HT-29 (cell line): ENCODE measurements around the gene PIK3C2G. TPM values are rescaled to one million over a fixed set of nuclear protein-coding genes. Genes with fewer than 3 reads are reported as not detected.

Experiments used
- DNase-seq: peaks from one replicate; pipeline ENCODE4 v3.0.0-alpha.2; 2015; ENCODE audit warnings: low spot score
- total RNA-seq: library from RNA; depleted of rRNA; stranded (reverse); fragments of >200 nt; shearing (Covaris generic); gene quantifications from 2 replicates; pipeline ENCODE4 v1.2.3, GENCODE V29; 2014

The PIK3C2G gene
- total RNA-seq, 1 experiment from 2014 or later = not detected

DNA sequence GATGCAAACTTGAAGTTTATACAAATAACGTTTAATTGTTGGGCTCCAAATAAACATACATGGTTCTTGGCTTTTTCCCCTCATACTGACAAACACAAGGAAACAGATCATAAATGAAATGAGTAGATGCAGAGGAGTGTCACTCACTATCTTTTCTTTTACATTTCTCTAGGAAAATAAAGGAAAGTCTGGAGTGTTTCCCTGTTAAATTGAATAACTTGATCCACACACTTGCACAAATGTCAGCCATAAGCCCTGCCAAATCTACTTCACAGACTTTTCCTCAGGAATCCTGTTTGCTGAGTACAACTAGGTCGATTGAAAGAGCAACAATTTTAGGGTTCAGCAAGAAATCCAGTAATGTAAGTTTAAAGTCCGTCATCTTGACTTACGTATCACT, 301.2 kb downstream of the PIK3C2G start:
- DNase-seq = no peak

DNA sequence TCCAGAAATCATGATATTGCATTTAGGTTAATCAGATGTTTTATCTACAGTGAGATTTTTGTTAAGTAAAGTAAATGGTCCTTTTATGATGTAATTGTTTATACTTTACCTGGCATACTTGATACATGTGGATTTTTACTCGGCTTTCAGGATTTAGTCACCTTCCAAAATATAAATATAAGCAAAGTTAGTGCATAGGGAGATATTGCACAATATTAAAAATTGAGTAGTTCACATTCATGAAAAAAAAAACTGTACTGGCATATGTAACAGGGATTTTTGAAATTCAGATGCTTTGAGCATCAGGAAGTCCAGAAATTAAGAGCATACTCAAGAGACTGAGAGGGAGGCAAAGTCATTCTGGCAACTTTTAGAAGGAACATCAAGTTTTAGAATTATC, 303.0 kb downstream of the PIK3C2G start:
- no peak for DNase-seq

DNA sequence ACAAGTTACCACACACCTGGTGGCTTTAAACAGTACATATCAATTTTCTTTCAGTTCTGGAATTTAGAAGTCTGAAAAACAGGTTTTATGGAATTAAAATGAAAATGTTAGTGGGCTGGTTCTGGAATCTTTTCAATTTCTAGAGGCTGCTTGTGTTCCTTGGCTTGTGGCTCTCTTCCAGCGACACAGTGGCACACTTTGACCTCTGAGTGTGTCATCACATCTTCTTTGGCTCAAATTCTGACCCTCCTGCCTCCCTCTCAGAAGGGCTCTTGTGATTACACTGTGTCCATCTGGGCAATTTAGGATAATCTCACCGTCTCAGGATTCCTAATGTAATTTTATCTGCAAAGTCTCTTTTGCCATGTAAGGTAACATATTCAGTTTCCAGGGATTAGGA, 306.5 kb downstream of the PIK3C2G start:
- no peak for DNase-seq

DNA sequence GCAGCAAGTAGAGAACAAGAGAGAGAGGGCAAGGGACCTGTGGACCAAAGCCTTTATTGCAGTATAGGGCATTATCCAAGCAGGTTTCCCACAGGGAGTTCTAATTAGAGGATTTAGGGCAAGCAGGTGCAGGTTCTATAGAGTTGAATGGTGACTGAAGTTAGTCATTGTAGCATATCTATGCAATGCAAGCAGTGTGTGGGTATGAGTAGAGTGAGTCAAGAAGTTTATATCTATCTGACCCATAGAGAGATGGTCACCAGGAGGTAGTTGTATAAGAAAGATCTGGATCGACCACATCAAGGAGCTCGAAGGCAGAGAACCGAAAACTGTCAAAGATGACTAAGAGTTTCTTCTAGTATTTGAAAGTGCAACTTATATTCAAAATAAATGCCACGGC, 309.2 kb downstream of the PIK3C2G start:
- no peak for DNase-seq

DNA sequence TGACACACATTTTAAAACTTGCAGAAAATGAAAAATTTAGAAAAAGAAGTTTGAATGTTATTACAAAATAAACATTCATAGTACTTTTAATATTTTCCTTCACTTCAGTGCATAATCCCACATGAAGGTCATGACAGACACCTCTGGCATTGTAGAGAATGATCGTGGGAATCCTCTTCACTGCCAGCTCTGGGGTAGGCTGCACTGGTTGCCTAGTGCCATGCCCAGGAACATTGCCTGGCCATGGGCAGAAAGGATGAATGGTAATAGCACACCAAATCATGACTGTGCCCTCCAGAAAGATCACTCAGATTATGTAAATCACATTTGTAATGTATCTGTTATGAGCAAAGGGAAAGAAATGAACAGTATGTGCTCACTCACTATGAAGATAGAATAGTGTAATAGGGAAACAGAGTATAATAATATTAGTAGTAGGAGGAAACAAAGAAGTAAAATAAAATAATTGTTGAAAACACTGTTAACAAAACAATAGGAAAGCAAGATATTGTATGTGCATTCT, 314.8 kb downstream of the PIK3C2G start:
- no peak for DNase-seq

DNA sequence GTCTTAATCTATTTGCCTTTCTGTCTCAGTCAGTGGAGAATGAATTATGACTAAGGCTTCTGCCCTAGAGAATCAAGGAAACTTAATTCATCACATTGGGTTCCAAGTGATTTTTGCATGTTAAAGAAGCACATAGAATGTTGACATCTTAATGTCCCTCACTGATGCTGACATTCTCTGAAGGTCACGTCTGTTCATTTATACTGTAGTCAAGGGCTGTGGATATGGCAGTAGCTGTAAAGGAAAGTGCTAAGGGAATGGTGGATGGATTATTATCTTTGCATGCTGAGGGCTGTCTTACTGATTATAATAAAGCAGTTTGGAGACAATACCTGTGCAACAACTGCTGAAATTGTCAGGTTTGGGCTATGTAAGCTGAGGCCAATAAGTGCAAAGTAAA, 315.3 kb downstream of the PIK3C2G start:
- DNase-seq = no peak

DNA sequence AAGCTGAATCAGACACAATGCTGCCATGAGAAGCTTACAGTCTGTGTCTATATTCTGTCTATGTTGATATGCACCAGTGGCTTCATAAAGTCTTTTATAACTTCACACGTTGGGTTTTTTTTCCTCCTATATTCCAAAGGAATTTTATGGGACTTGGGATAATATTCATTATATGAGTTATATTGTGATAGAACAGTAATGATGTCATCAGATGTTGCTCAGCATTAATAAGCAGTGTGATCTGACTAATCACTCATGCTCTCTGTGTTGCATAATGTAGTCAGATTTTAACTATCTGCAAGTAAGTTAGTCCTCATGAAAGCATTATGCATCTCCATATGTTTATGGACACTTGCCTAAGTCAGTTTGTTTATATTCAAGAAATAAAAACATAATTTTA, 316.9 kb downstream of the PIK3C2G start:
- no peak for DNase-seq

DNA sequence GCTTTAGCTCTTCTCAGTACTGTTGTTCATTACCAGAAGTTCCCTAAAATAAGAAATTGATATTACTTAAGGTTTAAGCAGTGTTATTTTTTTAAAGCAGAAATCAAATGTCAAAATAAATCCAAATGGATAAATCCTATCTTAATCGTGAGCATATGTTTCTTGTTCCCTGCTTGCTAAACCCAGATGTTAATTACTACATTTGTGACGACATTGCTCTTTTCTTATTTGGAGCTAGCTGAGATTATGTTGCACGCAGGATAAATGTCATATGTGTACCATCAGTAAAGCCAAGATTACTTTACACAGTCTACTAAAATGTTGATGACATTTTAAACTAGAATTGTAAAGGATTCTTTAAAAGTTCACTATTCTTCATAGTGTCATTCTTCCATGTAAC, 319.0 kb downstream of the PIK3C2G start:
- DNase-seq = no peak

DNA sequence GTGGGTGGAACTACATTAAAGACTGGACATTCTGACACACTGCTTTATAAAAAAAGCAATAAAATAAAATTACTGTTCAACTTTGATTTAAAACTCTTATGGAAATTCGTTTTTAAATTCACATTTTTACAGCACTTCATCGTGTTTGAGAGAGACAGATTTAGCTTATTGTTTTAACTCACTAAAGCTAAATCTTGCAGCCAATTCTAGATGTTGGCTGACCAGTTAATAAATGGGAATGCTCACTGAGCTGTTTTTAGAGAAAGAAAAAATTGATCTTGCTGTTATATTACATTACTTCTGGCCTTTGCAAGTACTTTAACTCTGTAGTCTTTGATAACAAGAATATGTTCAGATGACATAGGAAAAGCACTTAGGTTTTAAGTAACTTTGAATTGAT, 319.4 kb downstream of the PIK3C2G start:
- no peak for DNase-seq

DNA sequence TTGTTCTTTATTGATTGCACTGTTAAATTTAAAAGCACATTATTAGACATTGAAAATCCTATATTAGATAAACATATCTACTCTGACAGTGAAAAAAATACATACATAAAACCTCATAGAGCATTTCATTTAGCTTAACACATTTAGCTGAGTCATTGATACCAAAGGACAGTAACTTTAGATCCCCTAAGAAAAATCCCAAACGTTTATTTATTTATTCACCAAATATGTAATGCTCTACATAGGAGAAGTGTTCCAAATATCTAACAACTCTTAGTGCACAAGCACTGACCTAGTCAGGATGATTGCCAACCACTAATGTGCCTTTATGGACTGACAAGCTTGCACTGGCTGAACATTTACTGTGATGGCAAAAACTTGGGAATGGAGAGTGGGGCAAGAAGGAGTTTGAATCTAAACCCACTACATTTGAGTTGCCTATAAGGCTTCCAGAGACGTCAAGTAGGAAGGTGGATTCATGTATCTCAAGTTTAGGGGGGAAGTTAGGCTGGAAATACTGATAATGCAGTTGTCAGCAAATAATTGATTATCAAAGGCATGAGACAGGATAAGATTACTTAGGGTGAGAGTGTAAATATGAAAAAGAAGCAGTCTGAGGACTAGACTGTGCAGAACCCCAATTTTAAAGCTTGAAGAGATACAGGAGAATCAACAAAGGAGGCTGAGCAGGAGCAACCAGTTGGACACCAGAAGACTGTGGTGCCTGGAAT, 320.1 kb downstream of the PIK3C2G start:
- DNase-seq = no peak

DNA sequence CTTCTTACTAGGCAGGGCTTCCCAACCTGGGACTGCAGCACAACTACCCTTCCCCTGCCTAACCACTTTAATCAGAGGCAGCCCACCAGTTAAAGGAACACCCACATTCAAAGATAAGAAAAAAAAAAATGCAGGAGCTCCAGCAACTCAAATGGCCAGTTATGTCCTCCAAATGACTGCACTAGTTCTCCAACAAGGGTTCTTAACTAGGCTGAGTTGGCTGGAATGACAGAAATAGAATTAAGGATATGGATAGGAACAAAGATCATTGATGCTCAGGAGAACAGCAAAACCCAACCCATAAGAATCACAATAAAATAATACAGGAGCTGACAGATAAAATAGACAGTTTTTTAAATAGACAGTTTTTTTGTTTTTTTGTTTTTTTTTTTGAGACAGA, 322.3 kb downstream of the PIK3C2G start:
- DNase-seq = no peak

DNA sequence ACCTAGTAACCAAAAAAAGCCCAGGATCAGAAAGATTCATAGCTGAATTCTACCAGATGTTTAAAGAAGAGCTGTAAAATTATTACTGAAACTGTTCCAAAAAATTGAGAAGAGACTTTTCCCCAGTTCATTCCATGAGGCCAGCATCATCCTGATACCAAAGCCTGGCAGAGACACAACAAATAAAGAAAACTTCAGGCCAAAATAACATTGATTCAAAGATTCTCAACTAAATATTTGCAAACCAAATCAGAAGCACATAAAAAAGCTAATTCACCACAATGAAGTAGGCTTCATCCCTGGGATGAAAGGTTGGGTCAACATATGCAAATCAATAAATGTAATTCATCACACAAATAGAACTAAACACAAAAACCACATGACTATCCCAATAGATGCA, 325.3 kb downstream of the PIK3C2G start:
- no peak for DNase-seq

DNA sequence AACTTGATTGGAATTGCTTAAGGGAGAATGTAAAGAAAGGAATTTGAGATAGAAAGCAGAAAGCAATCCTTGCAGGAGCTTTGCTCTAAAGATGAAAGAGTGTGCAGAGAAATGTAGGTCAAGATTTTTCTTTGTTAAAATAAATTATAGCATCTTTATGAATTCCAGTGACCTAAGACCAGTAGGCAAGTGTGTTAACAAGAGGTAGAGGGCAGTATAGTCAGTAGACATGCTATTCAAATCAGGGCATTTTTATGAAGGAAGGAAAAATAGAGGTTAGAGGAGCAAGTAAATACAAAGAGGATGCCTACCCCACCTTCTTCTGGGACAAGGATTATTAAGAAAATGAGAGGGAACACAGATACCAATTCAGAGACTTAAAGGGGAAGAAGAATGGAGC, 328.0 kb downstream of the PIK3C2G start:
- DNase-seq = peak; percentile 15

DNA sequence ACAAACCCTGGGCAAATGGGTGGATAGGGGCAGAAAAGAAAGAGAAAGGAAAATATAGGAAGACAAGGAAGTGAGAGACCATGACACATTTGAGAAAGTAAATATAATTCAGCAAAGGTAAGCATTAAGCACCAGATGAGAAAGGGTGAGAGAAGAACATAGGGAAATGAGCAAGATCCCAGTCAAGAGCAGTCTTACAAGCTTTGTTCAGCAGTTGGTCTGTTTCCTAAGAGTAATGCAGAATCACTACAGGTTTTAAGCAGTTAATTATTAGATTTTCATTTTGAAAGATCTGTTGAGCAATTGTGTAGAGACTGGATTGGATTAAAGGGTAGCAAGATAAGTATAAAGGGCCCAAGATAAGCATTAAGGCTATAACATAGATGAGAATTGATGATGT, 330.2 kb downstream of the PIK3C2G start:
- DNase-seq = no peak

DNA sequence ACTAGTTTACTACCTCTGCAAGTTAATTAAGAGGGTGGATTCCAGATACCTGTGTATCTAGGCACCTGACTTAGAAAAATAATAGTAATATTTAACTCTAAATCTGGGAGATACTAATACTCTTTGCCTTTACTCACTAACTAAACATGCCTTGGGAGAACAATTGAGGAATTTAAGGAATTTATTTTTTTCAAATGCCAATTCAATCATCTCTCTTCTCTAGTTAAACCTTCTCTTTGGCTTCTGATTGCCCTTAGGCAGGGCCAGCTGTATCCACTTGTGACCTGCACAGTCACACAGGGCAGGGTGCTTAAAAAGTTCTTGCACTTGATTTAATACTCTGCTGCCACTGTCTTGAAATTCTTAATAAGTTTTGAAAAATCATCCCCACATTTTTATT, 334.1 kb downstream of the PIK3C2G start:
- DNase-seq = no peak

DNA sequence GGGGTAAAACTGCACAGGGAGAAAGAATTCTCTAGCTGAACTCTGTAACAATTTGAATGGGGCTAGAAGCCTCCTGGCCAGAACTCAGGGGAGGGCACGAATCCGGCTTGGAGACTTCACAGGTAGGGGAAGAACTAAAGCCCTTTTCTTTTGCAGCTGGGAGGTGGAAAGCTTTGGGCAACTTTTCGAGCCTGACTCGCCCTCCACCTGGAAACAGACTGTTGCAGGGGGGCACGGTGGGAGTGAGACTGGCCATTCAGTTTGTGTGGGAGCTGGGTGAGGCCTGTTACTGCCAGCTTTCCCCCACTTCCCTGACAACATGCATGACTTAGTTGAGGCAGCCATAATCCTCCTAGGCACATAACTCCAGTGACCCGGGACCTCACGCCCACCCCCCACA, 340.6 kb downstream of the PIK3C2G start:
- DNase-seq = no peak

DNA sequence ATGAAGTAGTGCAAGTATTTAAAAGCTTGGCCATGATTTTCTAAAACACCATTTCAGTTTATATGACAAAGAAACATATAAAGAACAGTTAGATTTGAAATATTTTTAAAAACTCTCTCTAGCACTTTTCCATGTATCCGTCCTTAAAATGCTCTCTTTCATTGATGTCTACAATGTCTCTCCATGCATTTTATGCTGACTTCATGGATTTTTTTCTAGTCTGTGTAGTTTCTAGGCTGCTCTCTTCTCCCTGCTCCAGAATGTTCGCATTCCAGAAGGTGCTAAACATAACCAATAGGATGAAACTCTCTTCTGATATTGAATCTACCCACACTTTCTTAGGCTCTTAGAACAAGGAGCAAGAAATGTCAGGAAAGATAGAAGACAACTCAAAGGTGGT, 351.7 kb downstream of the PIK3C2G start:
- DNase-seq = no peak

DNA sequence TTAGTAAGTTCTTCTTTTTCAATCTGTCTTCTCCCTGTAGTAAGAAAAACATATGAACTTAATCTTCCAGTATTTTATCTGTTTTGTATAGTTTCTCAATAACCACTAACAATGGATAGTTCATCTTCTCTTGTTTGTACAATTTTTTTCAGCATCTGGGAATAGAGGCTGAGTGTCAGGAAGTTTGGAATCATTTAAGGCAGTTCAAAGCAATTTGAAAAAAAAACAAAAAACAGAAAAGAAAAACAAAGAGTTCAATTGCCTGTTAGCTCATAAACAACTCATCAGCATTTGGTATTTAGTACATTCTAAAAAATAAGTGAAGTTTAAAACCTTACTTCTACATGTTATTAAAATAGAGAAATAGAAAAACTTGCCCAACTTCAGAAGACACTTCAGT, 359.7 kb downstream of the PIK3C2G start:
- DNase-seq = no peak

DNA sequence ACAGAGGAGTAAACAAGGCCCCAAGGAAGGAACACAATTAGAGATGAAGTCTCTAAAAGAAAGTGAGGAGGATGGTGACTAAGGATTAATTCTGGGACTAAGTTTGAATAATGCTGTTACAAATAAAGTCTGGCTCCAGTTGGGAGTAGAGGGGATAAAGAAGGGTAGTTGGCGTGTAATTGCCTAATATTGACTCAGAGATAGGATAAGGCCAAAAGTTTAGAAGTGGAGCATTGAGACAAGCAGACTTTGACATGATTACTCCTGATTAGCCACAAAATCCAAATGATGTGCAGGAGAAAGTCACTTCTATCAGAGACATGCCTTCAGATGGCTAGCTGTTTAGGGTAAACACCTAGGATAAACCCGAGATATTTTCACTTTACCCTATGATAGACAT, 368.1 kb downstream of the PIK3C2G start:
- DNase-seq = no peak

DNA sequence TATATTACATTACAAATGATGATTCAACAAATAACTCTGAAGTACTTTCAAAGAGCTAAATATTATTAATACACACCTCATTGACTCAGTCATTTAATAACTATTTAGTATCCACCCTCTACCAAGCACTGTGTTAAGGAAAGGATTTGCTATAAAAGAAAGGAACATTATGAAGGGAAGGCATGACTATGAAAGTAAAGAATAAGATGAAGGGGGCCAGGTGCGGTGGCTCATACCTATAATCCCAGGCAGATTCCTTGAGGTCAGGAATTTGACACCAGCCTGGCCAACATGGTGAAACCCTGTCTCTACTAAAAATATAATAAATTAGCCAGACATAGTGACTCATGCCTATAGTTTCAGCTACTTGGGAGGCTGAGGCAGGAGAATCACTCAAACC, 368.6 kb downstream of the PIK3C2G start:
- no peak for DNase-seq

DNA sequence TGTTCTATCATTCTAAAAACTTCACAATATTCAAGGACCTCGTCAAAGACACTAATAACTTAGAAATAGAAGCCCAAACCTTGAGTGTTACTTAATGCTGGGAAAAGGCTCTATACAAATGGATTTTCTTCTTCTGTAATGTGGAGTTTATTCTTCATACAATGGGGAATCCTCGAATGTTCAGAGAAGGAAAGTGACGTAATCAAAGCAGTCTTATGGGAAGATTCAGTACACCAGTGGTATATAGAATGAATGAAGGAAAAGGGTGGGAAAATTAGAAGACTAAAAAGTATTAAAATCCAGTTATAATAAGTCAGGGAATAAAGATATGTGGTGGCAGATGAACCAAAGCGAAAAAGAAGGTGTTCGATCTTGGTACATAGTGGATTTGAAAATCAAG, 370.0 kb downstream of the PIK3C2G start:
- DNase-seq = no peak

DNA sequence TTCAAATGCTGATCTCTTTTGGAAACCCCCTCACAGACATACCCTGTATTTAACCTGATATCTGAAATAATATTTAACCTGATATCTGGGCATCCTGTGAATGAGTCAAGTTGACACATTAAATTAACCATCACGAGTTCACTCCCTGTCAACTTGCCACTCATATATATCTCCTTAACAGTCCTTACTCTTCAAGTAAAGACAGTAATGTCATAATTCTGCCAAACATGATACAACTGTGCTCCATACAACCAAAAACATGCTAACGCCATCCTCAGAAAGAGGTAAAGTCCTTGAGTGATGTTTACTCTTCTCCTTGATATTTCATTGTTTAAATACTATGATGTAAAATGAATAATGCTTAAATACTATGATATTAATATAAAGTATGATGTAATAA, 371.5 kb downstream of the PIK3C2G start:
- no peak for DNase-seq

DNA sequence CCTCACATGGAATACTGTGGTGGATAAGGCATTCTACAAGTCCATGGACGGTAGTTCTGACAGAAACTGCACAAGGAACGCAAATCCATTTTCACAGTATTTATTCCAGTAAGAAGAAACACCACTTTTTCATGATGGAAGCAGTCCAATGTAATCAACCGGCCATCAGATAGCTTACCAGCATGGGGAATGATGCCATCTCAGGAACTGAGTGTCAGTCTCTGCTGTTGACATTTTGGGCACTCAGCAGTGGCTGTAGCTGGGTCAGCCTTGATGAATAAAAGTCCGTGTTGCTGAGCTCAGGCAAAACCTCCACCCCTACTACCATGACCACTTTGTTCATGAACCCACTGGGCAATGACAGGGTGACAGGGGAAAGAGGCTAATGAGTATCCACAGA, 373.1 kb downstream of the PIK3C2G start:
- DNase-seq = no peak
